HG02642 (cell line): Measurements from ENCODE around the gene LRRC3.
"Not testable (repeated sequence)": the region's sequence is repeated elsewhere in the genome, so short reads cannot be mapped to it uniquely, and the experiment has no call there.

ENCODE experiments used
- ATAC-seq: cut with Tn5 transposase; IDR thresholded peaks from one replicate; pipeline ENCODE4 v1.9.1; 2021; ENCODE audit warnings: mild to moderate bottlenecking; ENCODE audit not compliant: unreplicated experiment, poor library complexity

Gene LRRC3

GRCh38 chr21:44475266-44475845 lies 20.0 kb downstream of the LRRC3 start:
- ATAC-seq: no peak

- no peak for ATAC-seq
These were observed 21.8 kb downstream of the LRRC3 start for GRCh38 chr21:44477131-44477530.

GRCh38 chr21:44477712-44478111 lies 22.4 kb downstream of the LRRC3 start:
- ATAC-seq: no peak

- no peak for ATAC-seq
These were observed 23.0 kb downstream of the LRRC3 start for GRCh38 chr21:44478124-44478800.

- no peak for ATAC-seq
These were observed 23.5 kb downstream of the LRRC3 start for GRCh38 chr21:44478801-44479167.

GRCh38 chr21:44479556-44480199 lies 24.4 kb downstream of the LRRC3 start:
- ATAC-seq: not testable (repeated sequence)

- ATAC-seq: no peak
These were observed 25.1 kb downstream of the LRRC3 start for GRCh38 chr21:44480200-44481053.

GRCh38 chr21:44482581-44483287 lies 27.4 kb downstream of the LRRC3 start:
- no peak for ATAC-seq

GRCh38 chr21:44483288-44484237 lies 28.3 kb downstream of the LRRC3 start:
- no peak for ATAC-seq

- ATAC-seq: no peak
These were observed 29.4 kb downstream of the LRRC3 start for GRCh38 chr21:44484498-44485253.

GRCh38 chr21:44485254-44485793 lies 30.0 kb downstream of the LRRC3 start:
- no peak for ATAC-seq

- ATAC-seq: no peak
These were observed 30.5 kb downstream of the LRRC3 start for GRCh38 chr21:44485796-44486195.

GRCh38 chr21:44486302-44486701 lies 31.0 kb downstream of the LRRC3 start:
- ATAC-seq: no peak

GRCh38 chr21:44487831-44488230 lies 32.5 kb downstream of the LRRC3 start:
- no peak for ATAC-seq

- ATAC-seq: no peak
These were observed 34.7 kb downstream of the LRRC3 start for GRCh38 chr21:44489962-44490361.

- no peak for ATAC-seq
These were observed 35.1 kb downstream of the LRRC3 start for GRCh38 chr21:44490405-44490804.

GRCh38 chr21:44490816-44491215 lies 35.5 kb downstream of the LRRC3 start:
- no peak for ATAC-seq
